Stomach (tissue), 9 donors: Measurements from ENCODE around the gene MAN1B1. TPM values are rescaled to one million over a fixed set of nuclear protein-coding genes. Genes with fewer than 3 reads are reported as not detected.
A peak's percentile ranks its signal among the peaks of the same experiment; 100 is the strongest.

Source experiments
- DNase-seq, 2 donors: peaks; one replicate each; pipeline versions ENCODE4 v3.0.0 to v3.0.0-alpha.2; 2013 to 2019
- H3K27ac ChIP-seq, 5 donors: fragments of 200-600 bp in 4 of 5; sonication (generic) in 4 of 5; one replicate each; pipeline ENCODE4 v1.5.1; 2013 to 2019; ENCODE audit warnings: mild to moderate bottlenecking in 1 of 5, moderate library complexity in 1 of 5
- H3K27me3 ChIP-seq, 3 donors: fragments of 200-600 bp; sonication (generic); one replicate each; pipeline ENCODE4 v1.5.1; 2017 to 2019; ENCODE audit warnings: mixed run types in 1 of 3
- H3K36me3 ChIP-seq, 4 donors: fragments of 200-600 bp; sonication (generic); 1 replicate in 3 of 4; 2 replicates in 1 of 4; pipeline ENCODE4 v1.5.1; 2016 to 2019
- H3K4me1 ChIP-seq, 4 donors: fragments of 200-600 bp; sonication (generic); one replicate each; pipeline ENCODE4 v1.5.1; 2016 to 2019
- H3K4me3 ChIP-seq, 4 donors: fragments of 200-600 bp; sonication (generic) in 3 of 4; one replicate each; pipeline ENCODE4 v1.5.1; 2016 to 2019; ENCODE audit warnings: mild to moderate bottlenecking in 1 of 4
- H3K9me3 ChIP-seq, 4 donors: fragments of 200-600 bp; sonication (generic); one replicate each; pipeline ENCODE4 v1.5.1; 2016 to 2019
- CTCF ChIP-seq, 7 experiments: fragments of 450-650 bp in 4 of 7; fragments of 200-600 bp in 3 of 7; sonication (generic) in 3 of 7; IDR thresholded peaks; one replicate each; pipeline ENCODE4 v1.5.1; 2016 to 2019; ENCODE audit warnings: antibody characterized with exemption in 7 of 7, control low read depth in 2 of 7, mild to moderate bottlenecking in 1 of 7
- EP300 ChIP-seq: sonication (generic); formaldehyde crosslinking; IDR thresholded peaks from one replicate; pipeline ENCODE4 v1.6.1; 2017; ENCODE audit warnings: antibody characterized with exemption
- POLR2A ChIP-seq, 4 donors: fragments of 450-650 bp; IDR thresholded peaks; one replicate each; pipeline ENCODE4 v1.6.1; 2016; ENCODE audit warnings: antibody characterized with exemption in 4 of 4, control low read depth in 2 of 4, mild to moderate bottlenecking in 1 of 4, moderate library complexity in 1 of 4
- POLR2AphosphoS5 ChIP-seq, 3 donors: sonication (generic); formaldehyde crosslinking; IDR thresholded peaks; one replicate each; pipeline ENCODE4 v1.6.1; 2016; ENCODE audit warnings: antibody characterized with exemption in 3 of 3
- WGBS, 5 donors: extraction: QIAGEN DNeasy Blood & Tissue Kit in 3 of 5; methylation state at CpG; one replicate each; pipeline versions ENCODE4 v1.1.5 to v1.1.7; 2013 to 2018; 5-methylcytosine and 5-hydroxymethylcytosine counted together
- intact Hi-C: fragments of 100-400 bp; cut with DNase I; formaldehyde crosslinking; loops from one replicate; pipeline ENCODE4 v1.15.1; 2023; ENCODE audit warnings: low total_unique reads
- polyA plus RNA-seq, 3 donors: library from polyadenylated mRNA; stranded (reverse); fragments of 200-250 nt; gene quantifications; one replicate each; pipeline ENCODE4 v1.2.3, GENCODE V29; 2013
- total RNA-seq, 5 donors: library from RNA; depleted of rRNA; stranded (reverse); fragments of >200 nt; gene quantifications; one replicate each; pipeline versions ENCODE4 v1.1.0 to v1.2.3, GENCODE V29; 2014 to 2016
- donor health status: healthy with polysubstance abuse.
- donor health status: Bipolar disorder and iron deficiency.
- donor health status: healthy.

The MAN1B1 gene
- total and polyA plus RNA-seq, 8 donors, result 4.7 to 167 (median 39.8) TPM

- Histone ChIP-seq H3K27me3 (peaks cover 0 to 16% (median 0%) of the 10 kb centered on the region in 3 donors), H3K9me3 (no peaks in the 10 kb centered on the region), H3K4me3 (no peak overlapping the region), H3K4me1 (peaks cover 16 to 38% (median 33%) of the 10 kb centered on the region in 4 donors), H3K27ac (no peak overlapping the region), H3K36me3 (peaks cover 17 to 50% (median 39%) of the 10 kb centered on the region in 4 donors)
- 86 to 92% (median 89%) methylated on average over 5 to 9 of the region's 9 CpGs for WGBS, 5 donors
- no peak for DNase-seq
- TF ChIP-seq POLR2A (IDR thresholded peaks at IDR 0.05) (no peak), EP300 (no peak), CTCF (IDR thresholded peaks at IDR 0.05) (no peak), POLR2AphosphoS5 (IDR thresholded peaks at IDR 0.05) (no peak)
- intact Hi-C loops, result loop anchor here (5.0 kb wide), 1 partner anchor 252 kb away; no protein-coding TSS in a partner anchor
Observed at GRCh38 chr9:137038916-137039315, 47.9 kb upstream of the MAN1B1 start.

GRCh38 chr9:137039611-137040366 lies 47.0 kb upstream of the MAN1B1 start:
- WGBS, 5 donors, result 89 to 94% (median 91%) methylated on average over 18 to 32 of the region's 32 CpGs
- Histone ChIP-seq H3K9me3 (no peaks in the 10 kb centered on the region), H3K27me3 (peaks cover 0 to 19% (median 5%) of the 10 kb centered on the region in 3 donors), H3K4me3 (no peak overlapping the region), H3K4me1 (peaks cover 19 to 40% (median 36%) of the 10 kb centered on the region in 4 donors), H3K27ac (no peak overlapping the region), H3K36me3 (peaks cover 17 to 50% (median 39%) of the 10 kb centered on the region in 4 donors)
- TF ChIP-seq CTCF (IDR thresholded peaks at IDR 0.05), result no peak
- TF ChIP-seq EP300, result no peak
- TF ChIP-seq POLR2AphosphoS5 (IDR thresholded peaks at IDR 0.05), result no peak
- TF ChIP-seq POLR2A (IDR thresholded peaks at IDR 0.05), result no peak
- no peak for DNase-seq
- intact Hi-C loops, result loop anchor here (5.0 kb wide), 1 partner anchor 252 kb away; no protein-coding TSS in a partner anchor

- TF ChIP-seq POLR2AphosphoS5 (IDR thresholded peaks at IDR 0.05) (no peak), CTCF (IDR thresholded peaks at IDR 0.05) (no peak), EP300 (no peak), POLR2A (IDR thresholded peaks at IDR 0.05) (no peak)
- peak overlapping the region in 1 of 4 donors; percentile 7 for H3K4me3 ChIP-seq
- DNase-seq, result no peak
- peaks cover 0 to 26% (median 12%) of the 10 kb centered on the region in 3 donors for H3K27me3 ChIP-seq
- no peaks in the 10 kb centered on the region for H3K9me3 ChIP-seq
- 81 to 89% (median 83%) methylated on average over 7 to 23 of the region's 23 CpGs for WGBS, 5 donors
- peaks cover 17 to 50% (median 39%) of the 10 kb centered on the region in 4 donors for H3K36me3 ChIP-seq
- intact Hi-C loops, result no loop called here
- H3K4me1 ChIP-seq, result peaks cover 23 to 40% (median 36%) of the 10 kb centered on the region in 4 donors
- peak overlapping the region in 1 of 5 donors; percentile 84 for H3K27ac ChIP-seq
Observed at GRCh38 chr9:137040568-137040967, 46.2 kb upstream of the MAN1B1 start.

GRCh38 chr9:137041124-137041523 lies 45.7 kb upstream of the MAN1B1 start:
- intact Hi-C loops, result no loop called here
- no peaks in the 10 kb centered on the region for H3K9me3 ChIP-seq
- H3K27me3 ChIP-seq, result peaks cover 0 to 30% (median 15%) of the 10 kb centered on the region in 3 donors
- WGBS, 5 donors, result 58 to 68% (median 68%) methylated on average over 10 to 16 of the region's 16 CpGs
- H3K36me3 ChIP-seq, result peaks cover 17 to 50% (median 39%) of the 10 kb centered on the region in 4 donors
- TF ChIP-seq CTCF (IDR thresholded peaks at IDR 0.05) (no peak), POLR2A (IDR thresholded peaks at IDR 0.05) (no peak), POLR2AphosphoS5 (IDR thresholded peaks at IDR 0.05) (no peak), EP300 (no peak)
- H3K4me1 ChIP-seq, result peaks cover 26 to 42% (median 37%) of the 10 kb centered on the region in 4 donors
- peak overlapping the region in 2 of 5 donors; percentile 50 to 84 for H3K27ac ChIP-seq
- H3K4me3 ChIP-seq, result peak overlapping the region in 1 of 4 donors; percentile 7
- no peak for DNase-seq
